ENCODE data around the gene NR0B2. TPM values are rescaled to one million over a fixed set of nuclear protein-coding genes. Genes with fewer than 3 reads are reported as not detected.

Gene NR0B2
- total and polyA plus RNA-seq, 2 of the 13 experiments (the other 11 are each of a cell fraction or from before 2014, with no cell fraction given), result 72.5 to 133 TPM

DNA sequence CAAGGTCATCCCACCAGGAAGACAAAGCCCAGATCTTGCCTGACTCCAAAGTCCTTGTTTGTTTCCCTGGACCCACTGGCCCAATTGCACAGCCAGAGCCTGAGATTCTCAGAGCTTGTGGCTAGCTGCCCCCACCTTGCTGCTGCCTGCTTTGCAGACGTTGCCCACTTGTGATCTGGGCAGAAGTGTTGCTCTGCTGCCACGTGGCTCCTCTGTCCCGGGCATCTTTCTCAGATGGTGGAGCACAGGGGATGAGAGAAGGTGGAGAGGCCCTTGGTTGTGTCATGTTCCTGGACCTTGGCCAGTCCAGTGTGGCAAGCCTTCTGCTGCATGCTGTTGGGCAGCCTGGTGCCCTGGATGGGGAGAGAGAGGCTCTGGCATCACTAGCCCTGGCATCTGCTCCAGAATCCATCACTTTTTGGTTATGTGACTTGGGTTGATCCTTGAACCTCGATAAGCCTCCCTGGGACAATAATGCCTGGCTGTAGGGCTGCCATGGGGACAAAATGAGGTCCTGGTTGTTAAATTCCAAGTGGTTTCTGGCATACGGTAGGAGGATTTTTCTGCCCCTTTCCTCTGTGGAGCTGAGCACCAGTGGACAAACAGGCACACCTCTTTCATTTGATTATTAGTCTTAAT lies 1.5 kb upstream of the NR0B2 start (continued):
- TF ChIP-seq, protein P1, sequence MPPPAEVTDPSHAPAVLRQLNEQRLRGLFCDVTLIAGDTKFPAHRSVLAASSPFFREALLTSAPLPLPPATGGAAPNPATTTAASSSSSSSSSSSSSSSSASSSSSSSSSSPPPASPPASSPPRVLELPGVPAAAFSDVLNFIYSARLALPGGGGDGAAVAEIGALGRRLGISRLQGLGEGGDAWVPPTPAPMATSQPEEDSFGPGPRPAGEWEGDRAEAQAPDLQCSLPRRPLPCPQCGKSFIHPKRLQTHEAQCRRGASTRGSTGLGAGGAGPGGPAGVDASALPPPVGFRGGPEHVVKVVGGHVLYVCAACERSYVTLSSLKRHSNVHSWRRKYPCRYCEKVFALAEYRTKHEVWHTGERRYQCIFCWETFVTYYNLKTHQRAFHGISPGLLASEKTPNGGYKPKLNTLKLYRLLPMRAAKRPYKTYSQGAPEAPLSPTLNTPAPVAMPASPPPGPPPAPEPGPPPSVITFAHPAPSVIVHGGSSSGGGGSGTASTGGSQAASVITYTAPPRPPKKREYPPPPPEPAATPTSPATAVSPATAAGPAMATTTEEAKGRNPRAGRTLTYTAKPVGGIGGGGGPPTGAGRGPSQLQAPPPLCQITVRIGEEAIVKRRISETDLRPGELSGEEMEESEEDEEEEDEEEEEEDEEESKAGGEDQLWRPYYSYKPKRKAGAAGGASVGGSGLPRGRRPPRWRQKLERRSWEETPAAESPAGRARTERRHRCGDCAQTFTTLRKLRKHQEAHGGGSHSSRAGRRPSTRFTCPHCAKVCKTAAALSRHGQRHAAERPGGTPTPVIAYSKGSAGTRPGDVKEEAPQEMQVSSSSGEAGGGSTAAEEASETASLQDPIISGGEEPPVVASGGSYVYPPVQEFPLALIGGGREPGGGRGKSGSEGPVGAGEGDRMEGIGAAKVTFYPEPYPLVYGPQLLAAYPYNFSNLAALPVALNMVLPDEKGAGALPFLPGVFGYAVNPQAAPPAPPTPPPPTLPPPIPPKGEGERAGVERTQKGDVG (CRISPR knock-in tag; IDR thresholded peaks at IDR 0.05; ENCODE audit: borderline replicate concordance), result no peak
- TF ChIP-seq ZNF556 (CRISPR knock-in tag; IDR thresholded peaks at IDR 0.05; ENCODE audit: borderline replicate concordance) (no peak), JARID2 (CRISPR knock-in tag; IDR thresholded peaks at IDR 0.05; ENCODE audit: insufficient replicate concordance) (no peak), SSRP1 (CRISPR knock-in tag; IDR thresholded peaks at IDR 0.05) (peak; percentile 48; the same call in 1 of the 2 replicates), KDM1A (CRISPR knock-in tag; IDR thresholded peaks at IDR 0.05) (0 out of 2 replicates have a peak, but pooled peaks have one; percentile 47), ZNF333 (CRISPR knock-in tag; IDR thresholded peaks at IDR 0.05; ENCODE audit: borderline replicate concordance) (no peak), ZNF121 (CRISPR knock-in tag; IDR thresholded peaks at IDR 0.05) (no peak), ZKSCAN1 (IDR thresholded peaks at IDR 0.05; ENCODE audit: low read length) (no peak), KLF6 (CRISPR knock-in tag; IDR thresholded peaks at IDR 0.05) (no peak), ZNF33B (CRISPR knock-in tag; IDR thresholded peaks at IDR 0.05) (no peak), BRD4 (CRISPR knock-in tag; IDR thresholded peaks at IDR 0.05) (peak; percentile 87), HOXA9 (CRISPR knock-in tag; IDR thresholded peaks at IDR 0.05; ENCODE audit: borderline replicate concordance) (no peak), CREM (IDR thresholded peaks at IDR 0.05) (peak; percentile 17; the same call in 1 of the 2 replicates), CREM (CRISPR knock-in tag; IDR thresholded peaks at IDR 0.05) (no peak)
- TF ChIP-seq, protein P2, sequence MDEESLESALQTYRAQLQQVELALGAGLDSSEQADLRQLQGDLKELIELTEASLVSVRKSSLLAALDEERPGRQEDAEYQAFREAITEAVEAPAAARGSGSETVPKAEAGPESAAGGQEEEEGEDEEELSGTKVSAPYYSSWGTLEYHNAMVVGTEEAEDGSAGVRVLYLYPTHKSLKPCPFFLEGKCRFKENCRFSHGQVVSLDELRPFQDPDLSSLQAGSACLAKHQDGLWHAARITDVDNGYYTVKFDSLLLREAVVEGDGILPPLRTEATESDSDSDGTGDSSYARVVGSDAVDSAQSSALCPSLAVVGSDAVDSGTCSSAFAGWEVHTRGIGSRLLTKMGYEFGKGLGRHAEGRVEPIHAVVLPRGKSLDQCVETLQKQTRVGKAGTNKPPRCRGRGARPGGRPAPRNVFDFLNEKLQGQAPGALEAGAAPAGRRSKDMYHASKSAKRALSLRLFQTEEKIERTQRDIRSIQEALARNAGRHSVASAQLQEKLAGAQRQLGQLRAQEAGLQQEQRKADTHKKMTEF (CRISPR knock-in tag; IDR thresholded peaks at IDR 0.05), result peak; percentile 42; the same call in 1 of the 2 replicates
- TF ChIP-seq, protein P3, sequence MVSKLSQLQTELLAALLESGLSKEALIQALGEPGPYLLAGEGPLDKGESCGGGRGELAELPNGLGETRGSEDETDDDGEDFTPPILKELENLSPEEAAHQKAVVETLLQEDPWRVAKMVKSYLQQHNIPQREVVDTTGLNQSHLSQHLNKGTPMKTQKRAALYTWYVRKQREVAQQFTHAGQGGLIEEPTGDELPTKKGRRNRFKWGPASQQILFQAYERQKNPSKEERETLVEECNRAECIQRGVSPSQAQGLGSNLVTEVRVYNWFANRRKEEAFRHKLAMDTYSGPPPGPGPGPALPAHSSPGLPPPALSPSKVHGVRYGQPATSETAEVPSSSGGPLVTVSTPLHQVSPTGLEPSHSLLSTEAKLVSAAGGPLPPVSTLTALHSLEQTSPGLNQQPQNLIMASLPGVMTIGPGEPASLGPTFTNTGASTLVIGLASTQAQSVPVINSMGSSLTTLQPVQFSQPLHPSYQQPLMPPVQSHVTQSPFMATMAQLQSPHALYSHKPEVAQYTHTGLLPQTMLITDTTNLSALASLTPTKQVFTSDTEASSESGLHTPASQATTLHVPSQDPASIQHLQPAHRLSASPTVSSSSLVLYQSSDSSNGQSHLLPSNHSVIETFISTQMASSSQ (IDR thresholded peaks at IDR 0.05; ENCODE audit: low read depth), result no peak
- TF ChIP-seq, protein P3 (CRISPR knock-in tag; IDR thresholded peaks at IDR 0.05; ENCODE audit: borderline replicate concordance), result no peak
- TF ChIP-seq, protein P4, sequence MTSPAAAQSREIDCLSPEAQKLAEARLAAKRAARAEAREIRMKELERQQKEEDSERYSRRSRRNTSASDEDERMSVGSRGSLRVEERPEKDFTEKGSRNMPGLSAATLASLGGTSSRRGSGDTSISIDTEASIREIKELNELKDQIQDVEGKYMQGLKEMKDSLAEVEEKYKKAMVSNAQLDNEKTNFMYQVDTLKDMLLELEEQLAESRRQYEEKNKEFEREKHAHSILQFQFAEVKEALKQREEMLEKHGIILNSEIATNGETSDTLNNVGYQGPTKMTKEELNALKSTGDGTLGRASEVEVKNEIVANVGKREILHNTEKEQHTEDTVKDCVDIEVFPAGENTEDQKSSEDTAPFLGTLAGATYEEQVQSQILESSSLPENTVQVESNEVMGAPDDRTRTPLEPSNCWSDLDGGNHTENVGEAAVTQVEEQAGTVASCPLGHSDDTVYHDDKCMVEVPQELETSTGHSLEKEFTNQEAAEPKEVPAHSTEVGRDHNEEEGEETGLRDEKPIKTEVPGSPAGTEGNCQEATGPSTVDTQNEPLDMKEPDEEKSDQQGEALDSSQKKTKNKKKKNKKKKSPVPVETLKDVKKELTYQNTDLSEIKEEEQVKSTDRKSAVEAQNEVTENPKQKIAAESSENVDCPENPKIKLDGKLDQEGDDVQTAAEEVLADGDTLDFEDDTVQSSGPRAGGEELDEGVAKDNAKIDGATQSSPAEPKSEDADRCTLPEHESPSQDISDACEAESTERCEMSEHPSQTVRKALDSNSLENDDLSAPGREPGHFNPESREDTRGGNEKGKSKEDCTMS (CRISPR knock-in tag; conservative IDR thresholded peaks at IDR 0.05), result no peak

Measured in HepG2 (cell line).